Neuronal stem cell (in vitro differentiated cells): ENCODE data around the gene ACBD6.

ENCODE experiments used
- DNase-seq: peaks from one replicate; pipeline ENCODE4 v3.0.0-alpha.2; 2013; ENCODE audit warnings: low spot score
- H2AFZ ChIP-seq: one replicate; pipeline ENCODE4 v1.6.1; 2013; ENCODE audit warnings: mild to moderate bottlenecking, low read length, inconsistent platforms
- H2AK5ac ChIP-seq: 2 replicates; pipeline ENCODE4 v1.6.1; 2013; ENCODE audit warnings: low read depth, mild to moderate bottlenecking, inconsistent platforms, low read length, moderate library complexity, mixed read lengths
- H2BK120ac ChIP-seq: 2 replicates; pipeline ENCODE4 v1.6.1; 2013; ENCODE audit warnings: low read depth, mild to moderate bottlenecking, inconsistent platforms, low read length, moderate library complexity, mixed read lengths
- H2BK12ac ChIP-seq: one replicate; pipeline ENCODE4 v1.6.1; 2013; ENCODE audit warnings: low read length, inconsistent platforms
- H2BK15ac ChIP-seq: 2 replicates; pipeline ENCODE4 v1.6.1; 2013; ENCODE audit warnings: mild to moderate bottlenecking, low read length, inconsistent platforms, mixed read lengths
- H2BK5ac ChIP-seq: one replicate; pipeline ENCODE4 v1.6.1; 2013; ENCODE audit warnings: inconsistent platforms, mild to moderate bottlenecking, low read length, moderate library complexity
- H3K14ac ChIP-seq: one replicate; pipeline ENCODE4 v1.6.1; 2013; ENCODE audit warnings: low read length, inconsistent platforms
- H3K18ac ChIP-seq: 2 replicates; pipeline ENCODE4 v1.6.1; 2013; ENCODE audit warnings: low read length, inconsistent platforms
- H3K23ac ChIP-seq: 2 replicates; pipeline ENCODE4 v1.6.1; 2013; ENCODE audit warnings: low read depth, mild to moderate bottlenecking, mixed read lengths, low read length, inconsistent platforms; ENCODE audit not compliant: poor library complexity
- H3K27ac ChIP-seq: replicated peaks from 3 replicates; pipeline ENCODE4 v1.5.1; 2013; ENCODE audit warnings: low read length, inconsistent platforms
- H3K27me3 ChIP-seq, 3 experiments: 2 replicates each; pipeline ENCODE4 v1.6.1; 2013; ENCODE audit warnings: low read length in 3 of 3, mild to moderate bottlenecking in 2 of 3, inconsistent platforms in 1 of 3, low read depth in 1 of 3, mixed read lengths in 1 of 3, moderate library complexity in 1 of 3; ENCODE audit not compliant: control insufficient read depth in 3 of 3, insufficient read depth in 3 of 3
- H3K36me3 ChIP-seq, 2 donors: replicated peaks in 1 of 2; 2 replicates each; pipeline ENCODE4 v1.6.1; 2013; ENCODE audit warnings: low read length in 2 of 2; ENCODE audit not compliant: control insufficient read depth in 2 of 2, insufficient read depth in 2 of 2
- H3K4ac ChIP-seq: 2 replicates; pipeline ENCODE4 v1.6.1; 2013; ENCODE audit warnings: inconsistent platforms, mild to moderate bottlenecking, low read length, moderate library complexity
- H3K4me1 ChIP-seq, 2 donors: 1 replicate in 1 of 2; 2 replicates in 1 of 2; pipeline ENCODE4 v1.6.1; 2013; ENCODE audit warnings: low read length in 2 of 2, low read depth in 1 of 2; ENCODE audit not compliant: control insufficient read depth in 2 of 2, insufficient read depth in 1 of 2
- H3K4me2 ChIP-seq: one replicate; pipeline ENCODE4 v1.6.1; 2013; ENCODE audit warnings: mild to moderate bottlenecking, low read length, inconsistent platforms; ENCODE audit not compliant: insufficient read depth, poor library complexity, severe bottlenecking
- H3K4me3 ChIP-seq, 2 donors: 2 replicates each; pipeline ENCODE4 v1.5.1; 2013; ENCODE audit warnings: low read length in 2 of 2, mild to moderate bottlenecking in 2 of 2, inconsistent platforms in 1 of 2, moderate library complexity in 1 of 2
- H3K79me1 ChIP-seq: one replicate; pipeline ENCODE4 v1.6.1; 2013; ENCODE audit warnings: low read depth, mild to moderate bottlenecking, inconsistent platforms, low read length, moderate library complexity
- H3K9ac ChIP-seq: one replicate; pipeline ENCODE4 v1.6.1; 2013; ENCODE audit warnings: mild to moderate bottlenecking, low read depth, low read length, inconsistent platforms; ENCODE audit not compliant: poor library complexity
- H3K9me3 ChIP-seq, 2 donors: replicated peaks in 1 of 2; 2 replicates each; pipeline versions ENCODE3 to v1.6.1; 2013; ENCODE audit warnings: low read length in 2 of 2, mild to moderate bottlenecking in 2 of 2, inconsistent platforms in 1 of 2, low read depth in 1 of 2, mixed read lengths in 1 of 2, moderate library complexity in 1 of 2; ENCODE audit not compliant: control insufficient read depth in 2 of 2, insufficient read depth in 1 of 2
- H4K8ac ChIP-seq: one replicate; pipeline ENCODE4 v1.6.1; 2013; ENCODE audit warnings: low read depth, mild to moderate bottlenecking, inconsistent platforms, low read length, moderate library complexity
- H4K91ac ChIP-seq: one replicate; pipeline ENCODE4 v1.6.1; 2013; ENCODE audit warnings: low read length, low read depth, mild to moderate bottlenecking, inconsistent platforms; ENCODE audit not compliant: poor library complexity
- WGBS, 2 donors: extraction: QIAGEN DNeasy Blood & Tissue Kit; methylation state at CpG; one replicate each; pipeline ENCODE4 v1.1.7; 2013; ENCODE audit warnings: missing lambda C conversion rate in 2 of 2, mixed read lengths in 1 of 2; ENCODE audit not compliant: insufficient read length in 2 of 2, insufficient replicate concordance in 1 of 2; ENCODE audit errors: extremely low coverage in 2 of 2; 5-methylcytosine and 5-hydroxymethylcytosine counted together

The ACBD6 gene

GRCh38 chr1:180444522-180444921 lies 57.9 kb downstream of the ACBD6 start:
- WGBS, 2 donors, result no CpG with 5 or more reads among the region's 2 CpGs
- no peak overlapping the region for H3K27ac ChIP-seq
- H3K27me3 ChIP-seq, result no peaks in the 10 kb centered on the region
- H3K9me3 ChIP-seq, result peaks cover 0 to 11% of the 10 kb centered on the region in 2 donors
- H2BK120ac ChIP-seq, result no peak overlapping the region
- no peak overlapping the region for H3K23ac ChIP-seq
- no peak overlapping the region for H2AK5ac ChIP-seq
- no peak overlapping the region for H2AFZ ChIP-seq
- H2BK5ac ChIP-seq, result no peak overlapping the region
- no peak overlapping the region for H3K14ac ChIP-seq
- H4K91ac ChIP-seq, result no peak overlapping the region
- no peak overlapping the region for H3K4ac ChIP-seq
- no peak overlapping the region for H3K4me3 ChIP-seq
- no peak for DNase-seq
- no peak overlapping the region for H2BK12ac ChIP-seq
- H3K79me1 ChIP-seq, result no peaks in the 10 kb centered on the region
- no peak overlapping the region for H3K18ac ChIP-seq
- peaks cover 0 to under 1% of the 10 kb centered on the region in 2 donors for H3K36me3 ChIP-seq
- no peak overlapping the region for H3K9ac ChIP-seq
- H3K4me2 ChIP-seq, result no peak overlapping the region
- H3K4me1 ChIP-seq, result no peaks in the 10 kb centered on the region
- no peak overlapping the region for H4K8ac ChIP-seq
- no peak overlapping the region for H2BK15ac ChIP-seq

DNA sequence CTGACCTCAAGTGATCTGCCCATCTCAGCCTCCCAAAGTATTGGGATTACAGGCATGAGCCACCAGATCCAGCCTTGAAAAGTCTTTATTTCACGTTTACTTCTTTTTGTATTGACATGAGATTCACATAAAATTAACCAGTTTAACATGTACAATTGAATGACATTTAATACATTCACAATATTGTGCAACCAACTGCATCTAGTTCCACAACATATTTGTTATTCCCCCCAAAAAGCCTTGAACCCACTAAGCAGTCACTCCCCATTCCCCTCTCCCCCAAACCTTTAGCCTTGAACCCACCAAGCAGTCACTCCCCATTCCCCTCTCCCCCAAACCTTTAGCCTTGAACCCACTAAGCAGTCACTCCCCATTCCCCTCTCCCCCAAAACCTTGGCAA lies 62.0 kb downstream of the ACBD6 start:
- Histone ChIP-seq H3K27ac (no peak overlapping the region), H3K4me1 (no peaks in the 10 kb centered on the region), H2BK5ac (no peak overlapping the region), H3K14ac (no peak overlapping the region), H3K9ac (no peak overlapping the region), H2BK12ac (no peak overlapping the region), H3K79me1 (no peaks in the 10 kb centered on the region), H2BK120ac (no peak overlapping the region), H4K8ac (no peak overlapping the region), H3K23ac (no peak overlapping the region), H2AK5ac (no peak overlapping the region), H3K27me3 (no peaks in the 10 kb centered on the region), H3K4ac (no peak overlapping the region), H3K36me3 (peaks cover 7 to 8% of the 10 kb centered on the region in 2 donors), H2AFZ (no peak overlapping the region), H3K4me3 (no peak overlapping the region), H3K18ac (no peak overlapping the region), H4K91ac (no peak overlapping the region), H2BK15ac (no peak overlapping the region), H3K4me2 (no peak overlapping the region), H3K9me3 (peaks cover 0 to 24% of the 10 kb centered on the region in 2 donors)
- DNase-seq, result no peak
- no CpG with 5 or more reads among the region's 1 CpG for WGBS, 2 donors

GRCh38 chr1:180435566-180435965 lies 66.8 kb downstream of the ACBD6 start:
- Histone ChIP-seq H4K91ac (no peak overlapping the region), H3K27ac (no peak overlapping the region), H3K14ac (no peak overlapping the region), H2AFZ (no peak overlapping the region), H2BK12ac (no peak overlapping the region), H3K4me2 (no peak overlapping the region), H3K4ac (no peak overlapping the region), H3K36me3 (peaks cover 7 to 8% of the 10 kb centered on the region in 2 donors), H2BK5ac (no peak overlapping the region), H3K4me1 (no peaks in the 10 kb centered on the region), H2BK15ac (no peak overlapping the region), H3K9me3 (peaks cover 0 to 14% of the 10 kb centered on the region in 2 donors), H3K9ac (no peak overlapping the region), H3K4me3 (no peak overlapping the region), H2BK120ac (no peak overlapping the region), H3K27me3 (no peaks in the 10 kb centered on the region), H4K8ac (no peak overlapping the region), H3K79me1 (peaks cover 2% of the 10 kb centered on the region), H3K23ac (no peak overlapping the region), H2AK5ac (no peak overlapping the region), H3K18ac (no peak overlapping the region)
- WGBS, 2 donors, result no CpG with 5 or more reads among the region's 7 CpGs
- no peak for DNase-seq

- no peak overlapping the region for H3K23ac ChIP-seq
- H2BK15ac ChIP-seq, result no peak overlapping the region
- H3K4me2 ChIP-seq, result no peak overlapping the region
- H2BK5ac ChIP-seq, result no peak overlapping the region
- no CpG with 5 or more reads among the region's 2 CpGs for WGBS, 2 donors
- DNase-seq, result no peak
- no peak overlapping the region for H2AFZ ChIP-seq
- H3K4me1 ChIP-seq, result no peaks in the 10 kb centered on the region
- no peaks in the 10 kb centered on the region for H3K27me3 ChIP-seq
- H2BK120ac ChIP-seq, result no peak overlapping the region
- H3K27ac ChIP-seq, result no peak overlapping the region
- H3K4me3 ChIP-seq, result no peak overlapping the region
- peaks cover 2% of the 10 kb centered on the region for H3K79me1 ChIP-seq
- H3K14ac ChIP-seq, result no peak overlapping the region
- H3K9ac ChIP-seq, result no peak overlapping the region
- H3K9me3 ChIP-seq, result peaks cover 0 to 12% of the 10 kb centered on the region in 2 donors
- no peak overlapping the region for H2BK12ac ChIP-seq
- H4K91ac ChIP-seq, result no peak overlapping the region
- H3K4ac ChIP-seq, result no peak overlapping the region
- no peak overlapping the region for H3K18ac ChIP-seq
- H4K8ac ChIP-seq, result no peak overlapping the region
- H2AK5ac ChIP-seq, result no peak overlapping the region
- H3K36me3 ChIP-seq, result peaks cover 6 to 12% of the 10 kb centered on the region in 2 donors
These were observed 68.5 kb downstream of the ACBD6 start for GRCh38 chr1:180433873-180434272.
